Lung (tissue), 13 donors: Measurements from ENCODE around the gene ZYX. TPM values are rescaled to one million over a fixed set of nuclear protein-coding genes. Genes with fewer than 3 reads are reported as not detected.

ENCODE experiments used
- ATAC-seq: fragments of 200-7000 bp; cut with Tn5 transposase; one replicate; pipeline ENCODE4 v1.9.1; 2020; ENCODE audit warnings: moderate number of reproducible peaks; ENCODE audit not compliant: insufficient read depth, low FRiP score
- DNase-seq, 3 donors: peaks; one replicate each; pipeline ENCODE4 v3.0.0-alpha.2; 2013 to 2017
- H3K27ac ChIP-seq, 2 donors: one replicate each; pipeline ENCODE4 v1.5.1; 2013; ENCODE audit warnings: mild to moderate bottlenecking in 2 of 2, moderate library complexity in 2 of 2, control low read depth in 1 of 2, inconsistent platforms in 1 of 2, low read depth in 1 of 2, low read length in 1 of 2
- H3K27me3 ChIP-seq, 3 donors: one replicate each; pipeline ENCODE4 v1.5.1; 2013; ENCODE audit warnings: low read length in 2 of 3; ENCODE audit not compliant: control insufficient read depth in 3 of 3, insufficient read depth in 3 of 3
- H3K36me3 ChIP-seq, 4 donors: one replicate each; pipeline ENCODE4 v1.5.1; 2013; ENCODE audit warnings: low read length in 4 of 4, mild to moderate bottlenecking in 1 of 4, moderate library complexity in 1 of 4; ENCODE audit not compliant: control insufficient read depth in 4 of 4, insufficient read depth in 4 of 4
- H3K4me1 ChIP-seq, 5 donors: one replicate each; pipeline ENCODE4 v1.5.1; 2013; ENCODE audit warnings: low read length in 5 of 5, mild to moderate bottlenecking in 2 of 5, moderate library complexity in 1 of 5; ENCODE audit not compliant: control insufficient read depth in 5 of 5, insufficient read depth in 5 of 5
- H3K4me3 ChIP-seq: one replicate; pipeline ENCODE4 v1.5.1; 2013; ENCODE audit warnings: mild to moderate bottlenecking, control low read depth, moderate library complexity
- H3K9ac ChIP-seq, 2 donors: one replicate each; pipeline ENCODE4 v1.5.1; 2013; ENCODE audit warnings: low read length in 2 of 2, control low read depth in 1 of 2; ENCODE audit not compliant: insufficient read depth in 1 of 2
- H3K9me3 ChIP-seq, 4 donors: one replicate each; pipeline ENCODE4 v1.5.1; 2013; ENCODE audit warnings: low read length in 3 of 4, mild to moderate bottlenecking in 1 of 4, moderate library complexity in 1 of 4; ENCODE audit not compliant: control insufficient read depth in 4 of 4, insufficient read depth in 3 of 4
- WGBS, 2 donors: extraction: QIAGEN DNeasy Blood & Tissue Kit; methylation state at CpG; one replicate each; pipeline ENCODE4 v1.1.7; 2013; 5-methylcytosine and 5-hydroxymethylcytosine counted together
- polyA plus RNA-seq, 2 donors: library from polyadenylated mRNA; stranded (reverse); fragments of 200-250 nt; gene quantifications; one replicate each; pipeline ENCODE4 v1.2.1, GENCODE V29; 2013
- small RNA-seq: library from RNA; depleted of rRNA; stranded (forward); fragments of <200 nt; gene quantifications from one replicate; pipeline ENCODE3, GENCODE V24; 2014; ENCODE audit warnings: low replicate concordance
- total RNA-seq, 2 donors: library from RNA; depleted of rRNA in 1 of 2; stranded (reverse); fragments of >200 nt in 1 of 2; gene quantifications; one replicate each; pipeline ENCODE4 v1.2.1, GENCODE V29; 2014 to 2021
- TF ChIP-seq, protein P1 (sequence below): IDR thresholded peaks from 2 replicates; pipeline ENCODE4 v1.5.1; 2012; ENCODE audit warnings: mild to moderate bottlenecking; ENCODE audit errors: control extremely low read depth, extremely low read depth
- donor health status: control.
- donor health status: control.
- donor health status: Bipolar disorder and iron deficiency.
- donor health status: healthy.
- donor health status: DM: yes; HTN: yes; CAD: no.

Gene ZYX
- total and polyA plus RNA-seq, 4 donors = 98.9 to 310 (median 183) TPM

DNA sequence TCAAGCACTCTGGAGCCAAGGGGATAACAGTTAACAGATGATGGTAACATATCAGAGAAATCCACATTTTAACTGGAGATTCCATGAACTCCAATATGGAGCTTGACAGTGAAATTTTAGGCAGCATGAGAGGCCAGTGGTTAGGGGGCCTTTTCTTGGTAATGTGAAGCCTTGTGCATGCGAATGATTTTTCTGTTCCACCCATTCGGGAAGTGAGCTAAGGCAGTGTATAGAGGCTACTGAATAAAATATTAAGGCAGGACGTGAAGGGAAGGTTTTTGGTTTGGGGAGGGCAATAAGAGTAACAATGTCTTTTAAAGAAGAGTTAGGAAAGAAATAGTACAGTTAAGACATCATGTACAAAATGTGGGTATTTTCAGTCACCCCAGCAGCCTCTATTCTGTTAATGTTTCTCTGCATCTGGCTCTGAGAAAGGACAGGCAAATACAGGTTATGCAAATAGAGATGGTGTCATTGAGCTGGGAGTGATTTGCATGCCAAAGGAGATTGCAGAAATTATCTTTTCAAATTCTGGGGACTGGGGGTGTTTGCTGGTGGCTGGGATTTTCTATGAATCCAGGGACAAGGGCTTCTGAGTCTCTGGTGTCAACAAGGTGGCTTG lies 55.3 kb downstream of the ZYX start:
- ATAC-seq = no peak
- H3K4me1 ChIP-seq = no peaks in the 10 kb centered on the region
- H3K27ac ChIP-seq = no peak overlapping the region
- WGBS, 2 donors = 92 to 93% methylated on average over 3 of the region's 3 CpGs
- no peak for DNase-seq
- H3K36me3 ChIP-seq = no peaks in the 10 kb centered on the region
- peaks cover 0 to 1% (median 0%) of the 10 kb centered on the region in 4 donors for H3K9me3 ChIP-seq
- peaks cover 0 to 2% (median 0%) of the 10 kb centered on the region in 3 donors for H3K27me3 ChIP-seq
- H3K9ac ChIP-seq = no peak overlapping the region
- no peak overlapping the region for H3K4me3 ChIP-seq
- TF ChIP-seq, protein P1, sequence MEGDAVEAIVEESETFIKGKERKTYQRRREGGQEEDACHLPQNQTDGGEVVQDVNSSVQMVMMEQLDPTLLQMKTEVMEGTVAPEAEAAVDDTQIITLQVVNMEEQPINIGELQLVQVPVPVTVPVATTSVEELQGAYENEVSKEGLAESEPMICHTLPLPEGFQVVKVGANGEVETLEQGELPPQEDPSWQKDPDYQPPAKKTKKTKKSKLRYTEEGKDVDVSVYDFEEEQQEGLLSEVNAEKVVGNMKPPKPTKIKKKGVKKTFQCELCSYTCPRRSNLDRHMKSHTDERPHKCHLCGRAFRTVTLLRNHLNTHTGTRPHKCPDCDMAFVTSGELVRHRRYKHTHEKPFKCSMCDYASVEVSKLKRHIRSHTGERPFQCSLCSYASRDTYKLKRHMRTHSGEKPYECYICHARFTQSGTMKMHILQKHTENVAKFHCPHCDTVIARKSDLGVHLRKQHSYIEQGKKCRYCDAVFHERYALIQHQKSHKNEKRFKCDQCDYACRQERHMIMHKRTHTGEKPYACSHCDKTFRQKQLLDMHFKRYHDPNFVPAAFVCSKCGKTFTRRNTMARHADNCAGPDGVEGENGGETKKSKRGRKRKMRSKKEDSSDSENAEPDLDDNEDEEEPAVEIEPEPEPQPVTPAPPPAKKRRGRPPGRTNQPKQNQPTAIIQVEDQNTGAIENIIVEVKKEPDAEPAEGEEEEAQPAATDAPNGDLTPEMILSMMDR = no peak

DNA sequence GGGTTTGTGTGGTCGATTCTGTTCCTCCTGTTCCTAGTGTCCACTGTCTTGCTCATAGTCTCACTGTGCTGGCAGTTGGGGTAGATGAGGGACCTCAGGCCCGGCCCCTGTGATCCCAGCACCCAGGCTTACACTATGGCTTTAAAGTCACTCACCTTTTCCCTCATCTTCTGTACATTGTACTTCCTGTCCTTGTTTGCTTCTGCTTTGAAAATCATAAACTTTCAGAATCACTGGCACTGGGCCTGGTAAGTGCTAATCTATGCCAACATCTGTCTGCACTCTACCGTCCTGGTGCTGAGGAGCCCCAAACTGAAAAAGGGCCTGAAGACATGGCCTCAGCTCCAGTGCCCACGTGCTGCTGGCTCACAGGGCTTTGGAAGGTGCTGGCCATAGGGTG lies 56.4 kb downstream of the ZYX start:
- DNase-seq (no peak), ATAC-seq (no peak)
- H3K4me3 ChIP-seq = no peak overlapping the region
- no peak overlapping the region for H3K27ac ChIP-seq
- H3K36me3 ChIP-seq = no peaks in the 10 kb centered on the region
- no peaks in the 10 kb centered on the region for H3K27me3 ChIP-seq
- 34 to 43% methylated on average over 4 of the region's 4 CpGs for WGBS, 2 donors
- TF ChIP-seq, protein P1 = no peak
- peaks cover 0 to 1% (median 0%) of the 10 kb centered on the region in 4 donors for H3K9me3 ChIP-seq
- H3K4me1 ChIP-seq = no peaks in the 10 kb centered on the region
- no peak overlapping the region for H3K9ac ChIP-seq

DNA sequence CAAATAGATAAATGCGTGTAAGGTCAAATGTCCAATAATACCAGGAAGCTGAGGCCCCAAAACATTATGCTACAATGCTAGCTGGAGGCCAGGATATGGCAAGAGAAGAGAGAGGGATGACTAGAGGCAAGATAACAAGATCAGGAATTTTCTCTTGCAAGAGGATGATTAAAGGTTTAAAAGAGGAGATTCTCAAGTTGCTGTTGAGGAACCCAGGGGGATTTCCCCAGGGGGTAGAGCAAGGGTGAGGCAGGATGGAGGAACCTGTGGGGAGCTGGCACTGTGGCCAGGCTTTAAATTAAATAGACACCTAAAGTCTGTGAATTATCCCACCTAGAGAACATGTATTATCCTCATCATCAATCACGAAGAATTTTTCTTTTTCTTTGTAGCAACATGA lies 58.7 kb downstream of the ZYX start:
- H3K9ac ChIP-seq = no peak overlapping the region
- H3K9me3 ChIP-seq = peaks cover 0 to 1% (median 0%) of the 10 kb centered on the region in 4 donors
- no peak overlapping the region for H3K27ac ChIP-seq
- H3K27me3 ChIP-seq = no peaks in the 10 kb centered on the region
- no peak for ATAC-seq
- no peaks in the 10 kb centered on the region for H3K4me1 ChIP-seq
- no peaks in the 10 kb centered on the region for H3K36me3 ChIP-seq
- no peak for DNase-seq
- no peak overlapping the region for H3K4me3 ChIP-seq
- TF ChIP-seq, protein P1 = no peak
- WGBS, 2 donors = 89 to 93% methylated on average over 2 of the region's 2 CpGs

Small RNA genes within 50 kb of the gene (small RNA-seq; reads per million reads assigned to genes)
- gene MIR6892 = 0.33 reads per million, percentile 39 among the genes with 10 or more reads in this experiment

Other genes starting within 250 kb of the ZYX start
- 10 to 100 TPM in 1 of 2 donors, 1 to 10 TPM in 1; 1.5 to 37.1 TPM for gene PIP, start 249.3 kb upstream of the ZYX start, total RNA-seq
- 10 to 100 TPM; 35.3 to 43.4 TPM for gene PIP, start 249.3 kb upstream of the ZYX start, polyA plus RNA-seq
- not detected for gene TAS2R39, start 197.9 kb upstream of the ZYX start, total RNA-seq
- not detected for gene TAS2R39, start 197.9 kb upstream of the ZYX start, polyA plus RNA-seq
- gene TAS2R40, start 159.3 kb upstream of the ZYX start, total RNA-seq = not detected
- under 1 TPM in 1 of 2 donors, not detected in 1; 0.07 TPM for gene TAS2R40, start 159.3 kb upstream of the ZYX start, polyA plus RNA-seq
- gene GSTK1, start 117.9 kb upstream of the ZYX start, total RNA-seq = 100 to 1,000 TPM; 110 to 130 TPM
- gene GSTK1, start 117.9 kb upstream of the ZYX start, polyA plus RNA-seq = 100 to 1,000 TPM; 119 TPM
- gene TMEM139, start 96.4 kb upstream of the ZYX start, total RNA-seq = 10 to 100 TPM; 12.2 to 26.9 TPM
- gene TMEM139, start 96.4 kb upstream of the ZYX start, polyA plus RNA-seq = 10 to 100 TPM in 1 of 2 donors, 1 to 10 TPM in 1; 8.4 to 31.8 TPM
- gene CASP2, start 93.0 kb upstream of the ZYX start, total RNA-seq = 10 to 100 TPM; 37.4 to 40.0 TPM
- gene CASP2, start 93.0 kb upstream of the ZYX start, polyA plus RNA-seq = 1 to 10 TPM; 7.7 to 9.3 TPM
- under 1 TPM in 1 of 2 donors, not detected in 1; 0.18 TPM for gene CLCN1, start 65.2 kb upstream of the ZYX start, total RNA-seq
- gene CLCN1, start 65.2 kb upstream of the ZYX start, polyA plus RNA-seq = under 1 TPM in 1 of 2 donors, not detected in 1; 0.06 TPM
- 1 to 10 TPM in 1 of 2 donors, under 1 TPM in 1; 0.80 to 1.1 TPM for gene FAM131B, start 18.6 kb upstream of the ZYX start, total RNA-seq
- gene FAM131B, start 18.6 kb upstream of the ZYX start, polyA plus RNA-seq = under 1 TPM; 0.18 to 0.29 TPM
- 10 to 100 TPM in 1 of 2 donors, 1 to 10 TPM in 1; 6.1 to 13.3 TPM for gene EPHA1, start 27.5 kb downstream of the ZYX start, total RNA-seq
- 1 to 10 TPM; 4.2 to 5.7 TPM for gene EPHA1, start 27.5 kb downstream of the ZYX start, polyA plus RNA-seq
- gene TAS2R60, start 62.1 kb downstream of the ZYX start, total RNA-seq = 1 to 10 TPM in 1 of 2 donors, not detected in 1; 1.0 TPM
- under 1 TPM in 1 of 2 donors, not detected in 1; 0.05 TPM for gene TAS2R60, start 62.1 kb downstream of the ZYX start, polyA plus RNA-seq
- under 1 TPM in 1 of 2 donors, not detected in 1; 0.77 TPM for gene TAS2R41, start 96.5 kb downstream of the ZYX start, total RNA-seq
- not detected for gene TAS2R41, start 96.5 kb downstream of the ZYX start, polyA plus RNA-seq
- 1 to 10 TPM; 1.1 to 5.9 TPM for gene CTAGE15, start 190.5 kb downstream of the ZYX start, total RNA-seq
- gene CTAGE15, start 190.5 kb downstream of the ZYX start, polyA plus RNA-seq = under 1 TPM; 0.04 to 0.11 TPM
- gene TCAF2, start 239.6 kb downstream of the ZYX start, total RNA-seq = 1 to 10 TPM; 2.6 to 4.4 TPM
- gene TCAF2, start 239.6 kb downstream of the ZYX start, polyA plus RNA-seq = 1 to 10 TPM; 1.2 to 3.4 TPM